HepG2 (cell line): ENCODE measurements around the gene ERC1. TPM values are rescaled to one million over a fixed set of nuclear protein-coding genes. Genes with fewer than 3 reads are reported as not detected.

Experiments used
- ATAC-seq: fragments of 200-7000 bp; cut with Tn5 transposase; 3 replicates; pipeline ENCODE4 v1.9.1; 2020; ENCODE audit warnings: mild to moderate bottlenecking, moderate library complexity
- BruUV-seq: library from RNA; stranded (reverse); fragments of 400-500 nt; replicated peaks from 2 replicates; lab custom pipeline; 2021; lab: Mats Ljungman, UMichigan
- CTCF ChIA-PET: fragments of 300-600 bp; formaldehyde crosslinking; extraction: SDS; loops from one replicate; lab custom pipeline; 2021; ENCODE audit warnings: low total read pairs, inconsistent platforms, low intra/inter-chr PET ratio; lab: Yijun Ruan, JAX
- POLR2A ChIA-PET: fragments of 350-600 bp; sonication (Branson Sonifier 250); formaldehyde crosslinking; loops from one replicate; lab custom pipeline; 2020; ENCODE audit warnings: antibody characterized with exemption, inconsistent platforms; lab: Yijun Ruan, JAX
- DNase-seq: peaks from one replicate; pipeline ENCODE4 v3.0.0-alpha.2; 2015; ENCODE audit warnings: low spot score
- FAIRE-seq: peaks from 3 replicates; lab custom pipeline; 2011; peaks lifted over from hg19 to GRCh38; lab: Jason Lieb, UNC
- H2AFZ ChIP-seq: one replicate; pipeline ENCODE4 v1.6.1; 2011; ENCODE audit warnings: low read length, inconsistent platforms
- H3K27ac ChIP-seq: fragments of 300-600 bp; 3 replicates; pipeline ENCODE4 v1.8.0; 2011; ENCODE audit warnings: mixed run types, mild to moderate bottlenecking, mixed read lengths, low read length, inconsistent platforms; ENCODE audit not compliant: insufficient read depth; ENCODE audit errors: extremely low read length
- H3K27me3 ChIP-seq, 2 experiments: fragments of 200-600 bp in 1 of 2; 2 replicates in 1 of 2; 3 replicates in 1 of 2; pipeline versions ENCODE4 v1.6.0 to v1.8.0; 2011; ENCODE audit warnings: low read length in 2 of 2, mild to moderate bottlenecking in 2 of 2, moderate library complexity in 2 of 2, inconsistent platforms in 1 of 2; ENCODE audit not compliant: insufficient read depth in 2 of 2, control insufficient read depth in 1 of 2
- H3K36me3 ChIP-seq, 2 experiments: fragments of 200-600 bp in 1 of 2; replicated peaks in 1 of 2; 2 replicates in 1 of 2; 3 replicates in 1 of 2; pipeline versions ENCODE4 v1.5.1 to v1.8.0; 2011; ENCODE audit warnings: low read length in 2 of 2, inconsistent platforms in 1 of 2; ENCODE audit not compliant: insufficient read depth in 2 of 2, control insufficient read depth in 1 of 2
- H3K4me1 ChIP-seq: 2 replicates; pipeline ENCODE4 v1.5.1; 2012; ENCODE audit warnings: low read length, inconsistent platforms; ENCODE audit not compliant: insufficient read depth
- H3K4me2 ChIP-seq: 2 replicates; pipeline ENCODE4 v1.6.0; 2011; ENCODE audit warnings: low read depth, low read length, inconsistent platforms
- H3K4me3 ChIP-seq, 3 experiments: fragments of 200-600 bp in 1 of 3; sonication (generic), shearing (Covaris generic) in 1 of 3; replicated peaks in 1 of 3; 2 replicates each; pipeline ENCODE4 v1.5.1; 2011 to 2016; ENCODE audit warnings: low read length in 3 of 3, inconsistent platforms in 2 of 3, low read depth in 2 of 3, mild to moderate bottlenecking in 2 of 3, control low read depth in 1 of 3, mixed read lengths in 1 of 3; ENCODE audit not compliant: insufficient read depth in 1 of 3
- H3K79me2 ChIP-seq: one replicate; pipeline ENCODE4 v1.6.1; 2011; ENCODE audit warnings: low read length, inconsistent platforms; ENCODE audit not compliant: insufficient read depth
- H3K9ac ChIP-seq: 2 replicates; pipeline ENCODE4 v1.6.0; 2011; ENCODE audit warnings: mild to moderate bottlenecking, low read depth, low read length, inconsistent platforms; ENCODE audit not compliant: insufficient read depth
- H3K9me3 ChIP-seq: 2 replicates; pipeline ENCODE4 v1.5.1; 2012; ENCODE audit warnings: mild to moderate bottlenecking, low read length
- H4K20me1 ChIP-seq: 2 replicates; pipeline ENCODE4 v1.6.0; 2011; ENCODE audit warnings: inconsistent platforms, mild to moderate bottlenecking, low read length, moderate library complexity; ENCODE audit not compliant: insufficient read depth
- MAFF ChIP-seq: IDR thresholded peaks from 2 replicates; pipeline ENCODE4 v1.6.1; 2011; ENCODE audit warnings: low read depth, low read length, improper control_type of control experiment
- MAFK ChIP-seq, 2 experiments: IDR thresholded peaks in 1 of 2; conservative IDR thresholded peaks in 1 of 2; 2 replicates each; pipeline ENCODE4 v1.6.1; 2011; ENCODE audit warnings: improper control_type of control experiment in 2 of 2, low read length in 2 of 2
- ZFP41 ChIP-seq: sonication (generic); formaldehyde crosslinking; IDR thresholded peaks from 2 replicates; pipeline ENCODE4 v1.4.0; 2020; ENCODE audit warnings: mild to moderate bottlenecking, missing genetic modification reagents, borderline replicate concordance
- ZNF431 ChIP-seq: sonication (generic); formaldehyde crosslinking; IDR thresholded peaks from 2 replicates; pipeline ENCODE4 v1.9.0; 2022; ENCODE audit warnings: missing genetic modification reagents, low read depth, mild to moderate bottlenecking, borderline replicate concordance
- ZNF850 ChIP-seq: sonication (generic); formaldehyde crosslinking; conservative IDR thresholded peaks from 2 replicates; pipeline ENCODE4 v1.9.0; 2021; ENCODE audit warnings: mild to moderate bottlenecking, missing genetic modification reagents
- WGBS: methylation state at CpG from one replicate; pipeline ENCODE4 v1.1.6; 2017; ENCODE audit warnings: low lambda C conversion rate; 5-methylcytosine and 5-hydroxymethylcytosine counted together
- in situ Hi-C: cut with HindIII; loops from 2 replicates; pipeline ENCODE4 v1.10.0; 2017; ENCODE audit warnings: low pct_unique_long_range_greater_than_20kb; ENCODE audit not compliant: extremely low pct_ligation_motif_present
- intact Hi-C: fragments of 100-400 bp; cut with micrococcal nuclease; formaldehyde crosslinking; loops from one replicate; pipeline ENCODE4 v1.10.0; 2022; ENCODE audit not compliant: unreplicated experiment
- polyA plus RNA-seq, 8 experiments: library from polyadenylated mRNA; depleted of rRNA in 3 of 8; stranded (reverse) in 7 of 8; unstranded in 1 of 8; fragments of >200 nt; fragmentation: Illumina TruSeq in 4 of 8; extraction: Trizol in 4 of 8; gene quantifications; 2 replicates each; pipeline versions ENCODE4 v1.2.1 to v1.2.3, GENCODE V29; 2011 to 2016; ENCODE audit warnings: low read depth in 4 of 8, missing spikeins in 1 of 8, mixed read lengths in 1 of 8; ENCODE audit not compliant: insufficient read depth in 1 of 8
- total RNA-seq, 5 experiments: library from RNA; depleted of rRNA; stranded (reverse); fragments of >200 nt; fragmentation: Illumina TruSeq; extraction: Trizol; gene quantifications; 2 replicates each; pipeline ENCODE4 v1.2.3, GENCODE V29; 2016; ENCODE audit warnings: low read depth in 1 of 5
- TF ChIP-seq, protein P1 (sequence below), 2 experiments: sonication (generic) in 1 of 2; formaldehyde crosslinking in 1 of 2; IDR thresholded peaks; 2 replicates each; pipeline versions ENCODE4 v1.4.0 to v1.6.1; 2018 to 2020; ENCODE audit warnings: missing genetic modification reagents in 2 of 2, borderline replicate concordance in 1 of 2, low read depth in 1 of 2, mild to moderate bottlenecking in 1 of 2, missing biosample characterization in 1 of 2

The ERC1 gene
- total and polyA plus RNA-seq, 2 of the 13 experiments (the other 11 are each of a cell fraction or from before 2014, with no cell fraction given) = 6.1 to 12.4 TPM

- no peak overlapping the region for H3K27ac ChIP-seq
- no peak for ATAC-seq
- H3K79me2 ChIP-seq = no peaks in the 10 kb centered on the region
- no peaks in the 10 kb centered on the region; a peak in 1 of 5 replicates for H3K36me3 ChIP-seq
- H3K4me2 ChIP-seq = no peak overlapping the region
- in situ Hi-C loops = no loop called here
- H2AFZ ChIP-seq = no peak overlapping the region
- no peaks in the 10 kb centered on the region for H3K4me1 ChIP-seq
- H3K27me3 ChIP-seq = no peaks in the 10 kb centered on the region
- no TSS peak for BruUV-seq
- no peak overlapping the region for H3K9ac ChIP-seq
- DNase-seq = no peak
- POLR2A ChIA-PET = no interaction called here
- TF ChIP-seq, protein P1, sequence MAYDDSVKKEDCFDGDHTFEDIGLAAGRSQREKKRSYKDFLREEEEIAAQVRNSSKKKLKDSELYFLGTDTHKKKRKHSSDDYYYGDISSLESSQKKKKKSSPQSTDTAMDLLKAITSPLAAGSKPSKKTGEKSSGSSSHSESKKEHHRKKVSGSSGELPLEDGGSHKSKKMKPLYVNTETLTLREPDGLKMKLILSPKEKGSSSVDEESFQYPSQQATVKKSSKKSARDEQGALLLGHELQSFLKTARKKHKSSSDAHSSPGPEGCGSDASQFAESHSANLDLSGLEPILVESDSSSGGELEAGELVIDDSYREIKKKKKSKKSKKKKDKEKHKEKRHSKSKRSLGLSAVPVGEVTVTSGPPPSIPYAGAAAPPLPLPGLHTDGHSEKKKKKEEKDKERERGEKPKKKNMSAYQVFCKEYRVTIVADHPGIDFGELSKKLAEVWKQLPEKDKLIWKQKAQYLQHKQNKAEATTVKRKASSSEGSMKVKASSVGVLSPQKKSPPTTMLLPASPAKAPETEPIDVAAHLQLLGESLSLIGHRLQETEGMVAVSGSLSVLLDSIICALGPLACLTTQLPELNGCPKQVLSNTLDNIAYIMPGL (CRISPR knock-in tag; IDR thresholded peaks at IDR 0.05; ENCODE audit: borderline replicate concordance in 1 of 2, low read depth in 1 of 2) = no peak
- TF ChIP-seq ZNF431 (CRISPR knock-in tag) (no peak), ZNF850 (CRISPR knock-in tag) (no peak)
- TF ChIP-seq, all 625 proteins: peak for 0
- no peaks in the 10 kb centered on the region for H3K9me3 ChIP-seq
- H3K4me3 ChIP-seq = no peak overlapping the region
- intact Hi-C loops = no loop called here
- CTCF ChIA-PET = no interaction called here
- H4K20me1 ChIP-seq = no peaks in the 10 kb centered on the region
- FAIRE-seq = no peak
- 96% methylated on average over 2 of the region's 2 CpGs for WGBS
Measured at GRCh38 chr12:1319212-1319611, 328.2 kb downstream of the ERC1 start.

GRCh38 chr12:1320021-1320420 lies 329.0 kb downstream of the ERC1 start:
- ChIA-PET CTCF (no interaction called here), POLR2A (no interaction called here)
- H3K27me3 ChIP-seq = no peaks in the 10 kb centered on the region
- H3K4me2 ChIP-seq = no peak overlapping the region
- H3K9ac ChIP-seq = no peak overlapping the region
- H3K4me3 ChIP-seq = no peak overlapping the region
- no peaks in the 10 kb centered on the region for H4K20me1 ChIP-seq
- no peaks in the 10 kb centered on the region; a peak in 1 of 5 replicates for H3K36me3 ChIP-seq
- DNase-seq (no peak), ATAC-seq (no peak), FAIRE-seq (no peak)
- 100% methylated on average over 1 of the region's 1 CpG for WGBS
- TF ChIP-seq MAFF (peak; percentile 49), MAFK (conservative IDR thresholded peaks at IDR 0.05 in 1 of 2, IDR thresholded peaks at IDR 0.05 in 1 of 2; ENCODE audit: low read length in 2 of 2) (peak in 1 of 2 experiments; percentile 60; a peak in 3 of 4 replicates), ZFP41 (CRISPR knock-in tag) (no peak)
- intact Hi-C loops (no loop called here), in situ Hi-C loops (no loop called here)
- no peaks in the 10 kb centered on the region for H3K4me1 ChIP-seq
- H3K27ac ChIP-seq = no peak overlapping the region
- H3K79me2 ChIP-seq = no peaks in the 10 kb centered on the region
- H3K9me3 ChIP-seq = no peaks in the 10 kb centered on the region
- BruUV-seq = no TSS peak
- H2AFZ ChIP-seq = no peak overlapping the region
